Smooth muscle cell (in vitro differentiated cells): ENCODE results near the gene CNTLN. TPM values are rescaled to one million over a fixed set of nuclear protein-coding genes. Genes with fewer than 3 reads are reported as not detected.

ENCODE experiments used
- DNase-seq: peaks from one replicate; lab custom pipeline; 2025; ENCODE audit not compliant: unreplicated experiment; lab: John Stamatoyannopoulos, UW
- H2AFZ ChIP-seq: fragments of 200-600 bp; sonication (generic); 2 replicates; pipeline ENCODE4 v1.6.0; 2016; ENCODE audit warnings: antibody characterized with exemption, low read depth, mild to moderate bottlenecking
- H3F3A ChIP-seq: fragments of 200-600 bp; sonication (generic); 2 replicates; pipeline ENCODE4 v1.6.0; 2017; ENCODE audit warnings: antibody characterized with exemption, low read depth
- H3K27ac ChIP-seq: fragments of 200-600 bp; sonication (generic); 2 replicates; pipeline ENCODE4 v1.5.1; 2016; ENCODE audit warnings: low read depth, mild to moderate bottlenecking
- H3K27me3 ChIP-seq: fragments of 200-600 bp; sonication (generic); 2 replicates; pipeline ENCODE4 v1.6.1; 2016; ENCODE audit warnings: low read depth, mild to moderate bottlenecking
- H3K36me3 ChIP-seq: fragments of 200-600 bp; sonication (generic); 2 replicates; pipeline ENCODE4 v1.5.1; 2016; ENCODE audit warnings: low read depth
- H3K4me1 ChIP-seq: fragments of 200-600 bp; sonication (generic); 2 replicates; pipeline ENCODE4 v1.5.1; 2016; ENCODE audit warnings: low read depth
- H3K4me2 ChIP-seq: fragments of 200-600 bp; sonication (generic); 2 replicates; pipeline ENCODE4 v1.6.0; 2016; ENCODE audit warnings: mild to moderate bottlenecking
- H3K4me3 ChIP-seq: fragments of 200-600 bp; sonication (generic); 2 replicates; pipeline ENCODE4 v1.5.1; 2016; ENCODE audit warnings: mild to moderate bottlenecking
- H3K79me2 ChIP-seq: fragments of 200-600 bp; sonication (generic); 2 replicates; pipeline ENCODE4 v1.6.0; 2016; ENCODE audit warnings: low read depth, mild to moderate bottlenecking
- H3K9ac ChIP-seq: fragments of 200-600 bp; sonication (generic); 2 replicates; pipeline ENCODE4 v1.6.0; 2016; ENCODE audit warnings: low read depth
- H3K9me3 ChIP-seq: fragments of 200-600 bp; sonication (generic); replicated peaks from 2 replicates; pipeline ENCODE4 v1.5.1; 2016; ENCODE audit warnings: low read depth
- H4K20me1 ChIP-seq: fragments of 200-600 bp; sonication (generic); 2 replicates; pipeline ENCODE4 v1.6.0; 2016; ENCODE audit warnings: low read depth
- WGBS: methylation state at CpG from one replicate; pipeline ENCODE4 v1.1.7; 2016; ENCODE audit warnings: low lambda C conversion rate; 5-methylcytosine and 5-hydroxymethylcytosine counted together
- polyA plus RNA-seq: library from polyadenylated mRNA; unstranded; fragments of >200 nt; fragmentation: Nextera tagmentation; extraction: Ambion mirVana; gene quantifications from 2 replicates; pipeline ENCODE4 v1.2.1, GENCODE V29; 2016
- total RNA-seq: library from RNA; depleted of rRNA; stranded (reverse); fragments of >200 nt; gene quantifications from 2 replicates; pipeline ENCODE4 v1.2.3, GENCODE V29; 2014
- TF ChIP-seq, protein P1 (sequence below): fragments of 200-600 bp; sonication (generic); IDR thresholded peaks from 2 replicates; pipeline ENCODE4 v1.5.1; 2017; ENCODE audit warnings: borderline replicate concordance, mild to moderate bottlenecking, antibody characterized with exemption; ENCODE audit not compliant: insufficient read depth, poor library complexity, severe bottlenecking

The CNTLN gene
- total and polyA plus RNA-seq, 2 experiments from 2014 or later: 5.7 to 9.0 TPM

DNA sequence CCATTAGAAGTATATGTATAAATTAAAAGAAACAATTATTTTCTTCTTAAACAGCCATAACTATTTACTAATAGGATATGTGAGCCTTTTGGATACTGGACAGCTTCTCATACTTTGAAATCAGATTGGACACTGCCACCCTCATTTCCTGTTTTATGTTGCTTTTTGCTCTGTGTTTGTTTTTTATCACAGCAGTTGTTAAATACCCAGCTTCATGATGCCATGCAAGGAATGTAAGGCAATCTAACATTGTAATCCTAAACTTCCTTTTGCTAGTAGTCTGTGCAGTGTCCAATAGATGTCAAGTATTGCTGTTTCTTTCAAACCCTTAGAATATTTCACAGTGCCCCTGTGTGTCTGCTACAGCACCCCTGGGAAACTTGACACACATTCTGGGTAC is 56.2 kb downstream of the CNTLN start:
- peaks cover 16% of the 10 kb centered on the region for H3K79me2 ChIP-seq
- H3K9me3 ChIP-seq: no peaks in the 10 kb centered on the region
- H3K27me3 ChIP-seq: no peaks in the 10 kb centered on the region
- no peaks in the 10 kb centered on the region for H4K20me1 ChIP-seq
- no peak overlapping the region for H3K4me3 ChIP-seq
- H3K36me3 ChIP-seq: no peaks in the 10 kb centered on the region
- peak overlapping the region; percentile 78 for H3K27ac ChIP-seq
- peak overlapping the region; percentile 70 for H3K4me2 ChIP-seq
- TF ChIP-seq, protein P1, sequence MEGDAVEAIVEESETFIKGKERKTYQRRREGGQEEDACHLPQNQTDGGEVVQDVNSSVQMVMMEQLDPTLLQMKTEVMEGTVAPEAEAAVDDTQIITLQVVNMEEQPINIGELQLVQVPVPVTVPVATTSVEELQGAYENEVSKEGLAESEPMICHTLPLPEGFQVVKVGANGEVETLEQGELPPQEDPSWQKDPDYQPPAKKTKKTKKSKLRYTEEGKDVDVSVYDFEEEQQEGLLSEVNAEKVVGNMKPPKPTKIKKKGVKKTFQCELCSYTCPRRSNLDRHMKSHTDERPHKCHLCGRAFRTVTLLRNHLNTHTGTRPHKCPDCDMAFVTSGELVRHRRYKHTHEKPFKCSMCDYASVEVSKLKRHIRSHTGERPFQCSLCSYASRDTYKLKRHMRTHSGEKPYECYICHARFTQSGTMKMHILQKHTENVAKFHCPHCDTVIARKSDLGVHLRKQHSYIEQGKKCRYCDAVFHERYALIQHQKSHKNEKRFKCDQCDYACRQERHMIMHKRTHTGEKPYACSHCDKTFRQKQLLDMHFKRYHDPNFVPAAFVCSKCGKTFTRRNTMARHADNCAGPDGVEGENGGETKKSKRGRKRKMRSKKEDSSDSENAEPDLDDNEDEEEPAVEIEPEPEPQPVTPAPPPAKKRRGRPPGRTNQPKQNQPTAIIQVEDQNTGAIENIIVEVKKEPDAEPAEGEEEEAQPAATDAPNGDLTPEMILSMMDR: no peak
- no peak overlapping the region for H2AFZ ChIP-seq
- no peaks in the 10 kb centered on the region for H3F3A ChIP-seq
- peaks cover 17% of the 10 kb centered on the region for H3K4me1 ChIP-seq
- no peak overlapping the region for H3K9ac ChIP-seq
- no peak for DNase-seq

- Histone ChIP-seq H3K4me3 (no peak overlapping the region), H3K4me2 (peak overlapping the region; percentile 20), H3K4me1 (no peaks in the 10 kb centered on the region), H2AFZ (no peak overlapping the region), H3K79me2 (peaks cover 10% of the 10 kb centered on the region), H3K36me3 (peaks cover 4% of the 10 kb centered on the region), H3K27me3 (no peaks in the 10 kb centered on the region), H3K27ac (no peak overlapping the region), H3K9me3 (peaks cover 13% of the 10 kb centered on the region), H3F3A (no peaks in the 10 kb centered on the region), H4K20me1 (no peaks in the 10 kb centered on the region), H3K9ac (no peak overlapping the region)
- TF ChIP-seq, protein P1: no peak
- WGBS: 48% methylated on average over 8 of the region's 8 CpGs
- no peak for DNase-seq
These were observed 69.8 kb downstream of the CNTLN start for GRCh38 chr9:17204611-17205152.

DNA sequence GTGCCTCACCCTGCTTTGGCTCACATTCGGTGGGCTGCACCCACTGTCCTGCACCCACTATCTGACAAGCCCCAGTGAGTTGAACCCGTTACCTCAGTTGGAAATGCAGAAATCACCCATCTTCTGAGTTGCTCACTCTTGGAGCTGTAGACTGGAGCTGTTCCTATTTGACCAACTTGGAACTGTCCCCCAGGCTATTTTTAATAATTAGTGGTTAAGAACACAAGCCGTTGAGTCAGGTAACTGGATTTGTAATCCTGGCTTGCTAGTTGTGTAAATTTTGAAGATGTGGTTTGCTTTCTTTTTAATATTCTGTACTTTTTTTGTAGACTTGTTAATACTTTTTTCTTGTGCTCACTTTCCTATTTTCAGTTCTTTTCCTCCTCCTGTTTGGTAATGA is 81.2 kb downstream of the CNTLN start:
- no peak for DNase-seq
- TF ChIP-seq, protein P1: no peak
- WGBS: 85% methylated on average over 3 of the region's 3 CpGs

DNA sequence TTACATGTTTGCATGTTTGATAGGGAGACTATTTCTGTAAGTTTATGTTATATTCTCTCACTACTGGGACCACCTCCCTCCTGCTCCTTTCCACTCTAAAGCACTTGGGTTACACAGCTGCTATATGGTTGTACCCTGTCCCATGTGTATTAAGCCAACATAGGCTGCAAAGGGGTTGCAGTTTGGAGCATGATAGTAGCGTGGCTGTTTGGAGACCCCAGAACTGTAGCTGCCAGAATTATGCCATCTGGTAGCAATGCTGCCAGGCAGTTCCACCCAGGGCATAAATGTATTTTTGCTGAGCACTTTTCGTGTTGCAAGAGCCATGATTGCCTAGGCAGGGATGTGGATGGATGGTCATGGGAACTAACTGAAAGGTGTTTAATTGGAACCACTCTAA is 81.8 kb downstream of the CNTLN start:
- TF ChIP-seq, protein P1: no peak
- no peaks in the 10 kb centered on the region for H4K20me1 ChIP-seq
- no peaks in the 10 kb centered on the region for H3F3A ChIP-seq
- no peak overlapping the region for H3K4me2 ChIP-seq
- H3K9me3 ChIP-seq: no peaks in the 10 kb centered on the region
- H3K4me1 ChIP-seq: no peaks in the 10 kb centered on the region
- no peaks in the 10 kb centered on the region for H3K27me3 ChIP-seq
- no peak overlapping the region for H3K27ac ChIP-seq
- no peak for DNase-seq
- no peak overlapping the region for H3K9ac ChIP-seq
- H3K36me3 ChIP-seq: no peaks in the 10 kb centered on the region
- WGBS: 93% methylated on average over 2 of the region's 2 CpGs
- H3K4me3 ChIP-seq: no peak overlapping the region
- H3K79me2 ChIP-seq: no peaks in the 10 kb centered on the region
- no peak overlapping the region for H2AFZ ChIP-seq

More for the DNA sequence above, 81.2 kb downstream of the CNTLN start:
- H3K79me2 ChIP-seq: no peaks in the 10 kb centered on the region
- no peak overlapping the region for H2AFZ ChIP-seq
- H3K27me3 ChIP-seq: no peaks in the 10 kb centered on the region
- no peak overlapping the region for H3K27ac ChIP-seq
- no peak overlapping the region for H3K4me3 ChIP-seq
- H3K4me2 ChIP-seq: no peak overlapping the region
- H3K36me3 ChIP-seq: no peaks in the 10 kb centered on the region
- no peaks in the 10 kb centered on the region for H4K20me1 ChIP-seq
- H3K4me1 ChIP-seq: no peaks in the 10 kb centered on the region
- H3K9ac ChIP-seq: no peak overlapping the region
- H3F3A ChIP-seq: no peaks in the 10 kb centered on the region
- H3K9me3 ChIP-seq: no peaks in the 10 kb centered on the region
